ENCODE results near the gene B9D1.

B9D1 gene

GRCh38 chr17:19301274-19301951 is 61.1 kb downstream of the B9D1 start:
- no peak for DNase-seq

- DNase-seq: no peak
Measured at GRCh38 chr17:19299866-19300265, 62.7 kb downstream of the B9D1 start.

GRCh38 chr17:19299214-19299747 is 63.2 kb downstream of the B9D1 start:
- no peak for DNase-seq

DNA sequence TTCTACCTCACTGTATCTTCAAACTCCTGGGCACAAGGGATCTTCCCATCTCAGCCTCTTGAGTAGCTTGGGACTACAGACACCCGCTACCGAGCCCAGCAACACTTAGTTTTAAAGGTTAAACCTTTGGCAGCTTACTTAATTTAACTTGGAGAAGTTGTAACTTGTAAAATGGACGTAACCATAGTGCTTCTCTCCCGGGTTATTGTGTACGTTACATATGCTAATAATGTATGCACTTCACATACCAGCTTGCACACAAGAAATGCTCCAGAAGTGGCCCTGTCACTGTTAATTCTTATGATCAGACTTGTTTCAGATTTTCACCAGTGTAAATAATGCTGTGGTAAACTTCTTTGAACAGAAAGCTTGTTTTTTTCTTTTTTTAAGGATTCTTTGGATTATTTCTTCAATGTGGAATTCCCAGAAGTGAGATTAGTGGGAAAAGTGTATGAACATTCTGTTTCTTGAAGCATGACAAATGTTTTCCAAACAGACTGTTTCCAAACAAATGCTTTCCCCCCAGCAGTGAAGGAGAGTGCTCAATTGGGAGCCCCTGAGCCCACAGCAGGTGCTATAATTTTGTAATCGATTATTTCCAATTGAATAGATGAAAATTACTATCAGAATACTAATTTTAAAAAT is 63.8 kb downstream of the B9D1 start:
- no peak for DNase-seq

- no peak for DNase-seq
Measured at GRCh38 chr17:19296786-19297778, 65.4 kb downstream of the B9D1 start.

DNA sequence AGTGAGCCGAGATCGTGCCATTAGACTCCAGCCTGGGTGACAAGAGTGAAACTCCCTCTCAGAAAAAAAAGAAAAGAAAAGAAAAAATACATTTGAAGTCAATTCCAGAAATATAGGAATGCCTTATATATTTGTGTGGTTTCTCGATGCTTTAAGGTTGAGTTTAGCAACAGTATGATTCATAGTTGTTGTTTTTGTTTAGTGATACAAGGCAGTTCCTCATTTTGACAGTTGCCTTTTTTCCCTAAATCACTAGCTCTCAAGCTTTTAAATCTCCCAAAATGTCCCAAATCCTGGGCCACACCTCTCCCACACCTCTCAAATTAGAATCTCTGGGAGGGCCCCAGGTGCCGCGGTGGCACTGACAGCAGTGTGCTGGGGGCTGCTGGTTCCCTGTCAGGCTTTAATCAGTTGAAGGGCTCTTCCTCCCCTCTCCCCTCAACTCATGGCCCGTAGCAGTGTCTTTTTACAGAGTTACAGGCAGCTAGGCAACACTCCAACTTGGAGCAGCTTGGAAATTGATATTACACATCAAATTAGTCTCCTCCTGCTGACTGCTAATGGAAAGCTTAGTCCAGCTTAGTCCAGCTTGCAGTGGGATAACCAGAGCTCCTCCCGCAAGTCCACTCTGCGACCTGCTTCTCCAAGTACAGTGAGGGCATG is 66.9 kb downstream of the B9D1 start:
- DNase-seq: no peak

GRCh38 chr17:19294443-19294842 is 68.1 kb downstream of the B9D1 start:
- DNase-seq: no peak
